BE2C (cell line): ENCODE results near the gene PADI1.

Experiments used
- DNase-seq: peaks from one replicate; pipeline ENCODE4 v3.0.0-alpha.2; 2020
- H3K27me3 ChIP-seq: fragments of 250-450 bp; sonication (Bioruptor Pico); 2 replicates; pipeline ENCODE4 v1.5.1; 2020; ENCODE audit warnings: mild to moderate bottlenecking
- H3K36me3 ChIP-seq: fragments of 250-450 bp; sonication (Bioruptor Pico); 2 replicates; pipeline ENCODE4 v1.5.1; 2020; ENCODE audit warnings: mild to moderate bottlenecking
- H3K4me1 ChIP-seq: fragments of 250-450 bp; sonication (Bioruptor Pico); 2 replicates; pipeline ENCODE4 v1.5.1; 2020
- H3K4me3 ChIP-seq: 2 replicates; pipeline ENCODE4 v1.5.1; 2011; ENCODE audit warnings: low read depth, low read length
- H3K9me3 ChIP-seq: fragments of 250-450 bp; sonication (Bioruptor Pico); 2 replicates; pipeline ENCODE4 v1.5.1; 2020
- CTCF ChIP-seq: IDR thresholded peaks from 2 replicates; pipeline ENCODE4 v1.5.1; 2012; ENCODE audit warnings: mild to moderate bottlenecking, low read depth, low read length

PADI1 gene

GRCh38 chr1:17287130-17287776 lies 82.3 kb downstream of the PADI1 start:
- TF ChIP-seq CTCF, result no peak
- H3K36me3 ChIP-seq, result no peaks in the 10 kb centered on the region
- H3K4me3 ChIP-seq, result no peak overlapping the region
- no peak for DNase-seq
- no peaks in the 10 kb centered on the region for H3K27me3 ChIP-seq
- H3K9me3 ChIP-seq, result no peaks in the 10 kb centered on the region
- no peaks in the 10 kb centered on the region for H3K4me1 ChIP-seq

- DNase-seq, result no peak
- H3K36me3 ChIP-seq, result no peaks in the 10 kb centered on the region
- H3K27me3 ChIP-seq, result no peaks in the 10 kb centered on the region
- H3K4me3 ChIP-seq, result no peak overlapping the region
- H3K4me1 ChIP-seq, result no peaks in the 10 kb centered on the region
- TF ChIP-seq CTCF, result no peak
- no peaks in the 10 kb centered on the region for H3K9me3 ChIP-seq
Measured at GRCh38 chr1:17289721-17290120, 84.8 kb downstream of the PADI1 start.

- Histone ChIP-seq H3K27me3 (no peaks in the 10 kb centered on the region), H3K9me3 (no peaks in the 10 kb centered on the region), H3K4me3 (no peak overlapping the region), H3K36me3 (no peaks in the 10 kb centered on the region), H3K4me1 (no peaks in the 10 kb centered on the region)
- no peak for TF ChIP-seq CTCF
- no peak for DNase-seq
Measured at GRCh38 chr1:17290553-17290952, 85.6 kb downstream of the PADI1 start.

GRCh38 chr1:17292299-17293160 lies 87.6 kb downstream of the PADI1 start:
- H3K9me3 ChIP-seq, result no peaks in the 10 kb centered on the region
- DNase-seq, result no peak
- no peaks in the 10 kb centered on the region for H3K27me3 ChIP-seq
- H3K4me1 ChIP-seq, result no peaks in the 10 kb centered on the region
- H3K4me3 ChIP-seq, result no peak overlapping the region
- no peaks in the 10 kb centered on the region for H3K36me3 ChIP-seq
- TF ChIP-seq CTCF, result no peak

- Histone ChIP-seq H3K27me3 (no peaks in the 10 kb centered on the region), H3K9me3 (no peaks in the 10 kb centered on the region)
- TF ChIP-seq CTCF, result no peak
Measured at GRCh38 chr1:17293681-17294425, 88.9 kb downstream of the PADI1 start.

More at GRCh38 chr1:17293681-17294425, 88.9 kb downstream of the PADI1 start:
- Histone ChIP-seq H3K36me3 (no peaks in the 10 kb centered on the region), H3K4me1 (no peaks in the 10 kb centered on the region), H3K4me3 (no peak overlapping the region)
- no peak for DNase-seq
